Vagina (tissue), 2 donors: ENCODE measurements around the gene NUP210L. TPM values are rescaled to one million over a fixed set of nuclear protein-coding genes. Genes with fewer than 3 reads are reported as not detected.

Experiments
- DNase-seq, 2 donors: peaks; one replicate each; pipeline ENCODE4 v3.0.0-alpha.2; 2017; ENCODE audit errors: extremely low spot score in 2 of 2
- H3K27ac ChIP-seq: fragments of 200-600 bp; sonication (generic); one replicate; pipeline ENCODE4 v1.5.1; 2019
- H3K27me3 ChIP-seq: fragments of 200-600 bp; sonication (generic); one replicate; pipeline ENCODE4 v1.5.1; 2019
- H3K36me3 ChIP-seq, 2 donors: fragments of 200-600 bp; sonication (generic); one replicate each; pipeline ENCODE4 v1.5.1; 2017 to 2019
- H3K4me1 ChIP-seq: fragments of 200-600 bp; sonication (generic); one replicate; pipeline ENCODE4 v1.5.1; 2019
- H3K4me3 ChIP-seq, 2 donors: fragments of 200-600 bp; sonication (generic); 1 replicate in 1 of 2; 2 replicates in 1 of 2; pipeline ENCODE4 v1.5.1; 2016 to 2019
- H3K9me3 ChIP-seq: fragments of 200-600 bp; sonication (generic); one replicate; pipeline ENCODE4 v1.5.1; 2019
- POLR2A ChIP-seq, 2 donors: fragments of 450-650 bp; IDR thresholded peaks; one replicate each; pipeline ENCODE4 v1.6.1; 2017; ENCODE audit warnings: antibody characterized with exemption in 2 of 2, mild to moderate bottlenecking in 2 of 2, moderate library complexity in 2 of 2
- POLR2AphosphoS5 ChIP-seq, 2 donors: sonication (generic); formaldehyde crosslinking; IDR thresholded peaks; one replicate each; pipeline ENCODE4 v1.9.0; 2017; ENCODE audit warnings: antibody characterized with exemption in 2 of 2, mild to moderate bottlenecking in 2 of 2, low read depth in 1 of 2; ENCODE audit not compliant: insufficient read depth in 1 of 2
- intact Hi-C: fragments of 100-400 bp; cut with DNase I; formaldehyde crosslinking; loops from one replicate; pipeline ENCODE4 v1.15.1; 2023
- total RNA-seq: library from RNA; depleted of rRNA; stranded (reverse); fragments of >200 nt; gene quantifications from one replicate; pipeline ENCODE4 v1.2.3, GENCODE V29; 2016
- TF ChIP-seq, protein P1 (sequence below), 3 experiments: fragments of 450-650 bp in 2 of 3; fragments of 200-600 bp in 1 of 3; sonication (generic) in 1 of 3; IDR thresholded peaks; one replicate each; pipeline ENCODE4 v1.5.1; 2017 to 2019; ENCODE audit warnings: antibody characterized with exemption in 3 of 3, mild to moderate bottlenecking in 2 of 3, moderate library complexity in 2 of 3

The NUP210L gene
- total RNA-seq, 1 donor from 2014 or later = not detected

DNA sequence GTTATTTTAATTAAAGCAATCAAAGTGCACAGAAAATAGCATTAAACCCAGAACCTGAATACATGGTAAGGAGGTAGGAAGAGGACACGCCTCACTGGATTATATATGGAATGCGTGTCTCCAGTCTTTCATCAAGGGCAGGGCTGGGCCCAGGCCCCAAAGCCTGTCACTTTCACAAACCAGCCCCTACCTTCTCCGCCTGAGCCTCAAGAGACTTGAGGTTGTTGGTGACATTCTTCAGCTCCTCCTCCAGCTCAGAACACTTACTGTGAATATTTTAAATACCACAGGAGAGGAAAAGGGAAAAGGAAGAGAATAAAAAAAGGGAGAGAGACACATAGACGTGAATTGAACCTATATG, 16.3 kb upstream of the NUP210L start:
- no peak overlapping the region for H3K27ac ChIP-seq
- H3K4me1 ChIP-seq = peaks cover 8% of the 10 kb centered on the region
- no peaks in the 10 kb centered on the region for H3K9me3 ChIP-seq
- no peak overlapping the region for H3K4me3 ChIP-seq
- peaks cover 0 to 90% of the 10 kb centered on the region in 2 donors for H3K36me3 ChIP-seq
- DNase-seq = no peak
- intact Hi-C loops = no loop called here
- TF ChIP-seq POLR2A (IDR thresholded peaks at IDR 0.05) = no peak
- TF ChIP-seq, protein P1, sequence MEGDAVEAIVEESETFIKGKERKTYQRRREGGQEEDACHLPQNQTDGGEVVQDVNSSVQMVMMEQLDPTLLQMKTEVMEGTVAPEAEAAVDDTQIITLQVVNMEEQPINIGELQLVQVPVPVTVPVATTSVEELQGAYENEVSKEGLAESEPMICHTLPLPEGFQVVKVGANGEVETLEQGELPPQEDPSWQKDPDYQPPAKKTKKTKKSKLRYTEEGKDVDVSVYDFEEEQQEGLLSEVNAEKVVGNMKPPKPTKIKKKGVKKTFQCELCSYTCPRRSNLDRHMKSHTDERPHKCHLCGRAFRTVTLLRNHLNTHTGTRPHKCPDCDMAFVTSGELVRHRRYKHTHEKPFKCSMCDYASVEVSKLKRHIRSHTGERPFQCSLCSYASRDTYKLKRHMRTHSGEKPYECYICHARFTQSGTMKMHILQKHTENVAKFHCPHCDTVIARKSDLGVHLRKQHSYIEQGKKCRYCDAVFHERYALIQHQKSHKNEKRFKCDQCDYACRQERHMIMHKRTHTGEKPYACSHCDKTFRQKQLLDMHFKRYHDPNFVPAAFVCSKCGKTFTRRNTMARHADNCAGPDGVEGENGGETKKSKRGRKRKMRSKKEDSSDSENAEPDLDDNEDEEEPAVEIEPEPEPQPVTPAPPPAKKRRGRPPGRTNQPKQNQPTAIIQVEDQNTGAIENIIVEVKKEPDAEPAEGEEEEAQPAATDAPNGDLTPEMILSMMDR (IDR thresholded peaks at IDR 0.05) = no peak
- TF ChIP-seq POLR2AphosphoS5 (IDR thresholded peaks at IDR 0.05; ENCODE audit: insufficient read depth in 1 of 2, low read depth in 1 of 2) = no peak
- H3K27me3 ChIP-seq = no peaks in the 10 kb centered on the region

DNA sequence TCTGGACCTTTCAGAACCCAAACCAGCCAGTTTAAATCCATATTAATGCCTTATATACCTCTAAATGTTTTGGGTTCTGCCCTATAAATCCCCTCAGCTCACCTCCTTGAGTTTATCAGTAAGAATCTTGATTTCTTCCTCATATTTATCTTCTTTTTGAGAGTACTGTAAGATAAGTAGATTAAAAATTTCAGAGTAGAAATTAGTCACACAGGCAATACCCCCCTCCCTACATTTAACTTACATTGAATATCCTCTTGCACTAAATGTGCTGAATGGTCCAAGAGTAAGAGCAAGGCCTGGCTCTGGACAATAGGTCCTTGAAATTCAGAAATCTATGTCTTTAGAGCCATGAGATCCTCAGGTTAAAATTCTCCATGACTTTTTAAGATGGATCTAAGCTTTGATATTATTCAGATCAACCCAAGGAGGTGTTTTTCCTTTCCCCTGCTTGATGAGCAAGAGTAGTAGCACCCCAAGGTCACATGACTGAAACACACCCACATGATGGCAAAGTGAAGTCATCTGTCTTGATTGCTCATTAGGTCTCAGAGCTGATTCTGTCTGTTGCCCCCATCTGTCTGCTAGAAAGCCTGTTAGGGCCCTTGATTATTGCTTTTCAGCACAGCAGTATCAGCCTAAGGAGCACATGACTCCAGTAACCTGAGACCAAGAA, 15.8 kb upstream of the NUP210L start:
- no peak overlapping the region for H3K27ac ChIP-seq
- no peak for DNase-seq
- TF ChIP-seq POLR2AphosphoS5 (IDR thresholded peaks at IDR 0.05; ENCODE audit: insufficient read depth in 1 of 2, low read depth in 1 of 2) (no peak), POLR2A (IDR thresholded peaks at IDR 0.05) (no peak)
- TF ChIP-seq, protein P1 (IDR thresholded peaks at IDR 0.05) = no peak
- peaks cover 3% of the 10 kb centered on the region for H3K4me1 ChIP-seq
- no peaks in the 10 kb centered on the region for H3K27me3 ChIP-seq
- H3K4me3 ChIP-seq = no peak overlapping the region
- intact Hi-C loops = no loop called here
- H3K9me3 ChIP-seq = no peaks in the 10 kb centered on the region
- H3K36me3 ChIP-seq = peaks cover 0 to 92% of the 10 kb centered on the region in 2 donors

DNA sequence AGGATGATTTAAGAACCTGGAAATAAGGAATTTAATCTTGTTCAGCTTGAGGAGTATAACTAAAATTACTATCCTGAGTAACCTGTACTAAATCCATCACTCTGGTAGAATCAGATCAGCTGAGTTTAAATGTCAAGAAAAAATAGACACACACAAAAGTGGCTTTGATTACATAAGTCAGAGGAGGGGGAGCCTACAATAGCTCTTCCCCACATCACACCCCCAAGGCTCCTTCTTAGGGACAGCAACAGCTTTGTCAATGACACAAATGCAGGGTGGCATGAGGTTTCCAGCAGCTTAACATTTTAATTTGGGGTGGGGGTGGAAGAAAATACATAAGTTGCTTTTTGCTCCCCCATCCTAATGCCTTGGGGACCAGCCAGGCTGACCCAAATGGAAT, 12.6 kb upstream of the NUP210L start:
- intact Hi-C loops = no loop called here
- Histone ChIP-seq H3K27ac (no peak overlapping the region), H3K4me3 (no peak overlapping the region), H3K36me3 (peaks cover 0 to 94% of the 10 kb centered on the region in 2 donors), H3K4me1 (no peaks in the 10 kb centered on the region), H3K9me3 (no peaks in the 10 kb centered on the region), H3K27me3 (no peaks in the 10 kb centered on the region)
- TF ChIP-seq POLR2A (IDR thresholded peaks at IDR 0.05) (no peak), POLR2AphosphoS5 (IDR thresholded peaks at IDR 0.05; ENCODE audit: insufficient read depth in 1 of 2, low read depth in 1 of 2) (no peak)
- TF ChIP-seq, protein P1 (IDR thresholded peaks at IDR 0.05) = no peak
- DNase-seq = no peak

DNA sequence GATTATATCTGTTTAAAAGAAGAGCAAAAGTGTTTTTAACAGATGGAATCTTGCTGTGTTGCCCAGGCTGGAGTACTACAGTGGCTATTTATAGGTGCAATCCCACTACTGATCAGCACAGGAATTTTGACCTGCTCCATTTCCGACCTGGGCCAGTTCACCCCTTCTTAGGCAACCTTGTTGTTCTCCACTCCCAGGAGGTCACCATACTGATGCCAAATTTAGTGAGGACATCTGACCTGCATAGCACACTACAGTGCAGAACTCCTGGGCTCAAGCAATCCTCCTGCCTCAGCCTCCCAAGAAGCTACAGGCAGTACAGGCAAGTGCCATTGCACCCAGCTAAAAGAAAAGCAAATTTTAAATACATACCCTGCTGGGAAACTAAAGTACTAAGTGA, 11.3 kb upstream of the NUP210L start:
- peaks cover 0 to 88% of the 10 kb centered on the region in 2 donors for H3K36me3 ChIP-seq
- no peaks in the 10 kb centered on the region for H3K27me3 ChIP-seq
- no peak overlapping the region for H3K27ac ChIP-seq
- intact Hi-C loops = no loop called here
- TF ChIP-seq, protein P1 (IDR thresholded peaks at IDR 0.05) = no peak
- TF ChIP-seq POLR2AphosphoS5 (IDR thresholded peaks at IDR 0.05; ENCODE audit: insufficient read depth in 1 of 2, low read depth in 1 of 2) = no peak
- no peak for TF ChIP-seq POLR2A (IDR thresholded peaks at IDR 0.05)
- DNase-seq = no peak
- H3K9me3 ChIP-seq = no peaks in the 10 kb centered on the region
- H3K4me1 ChIP-seq = no peaks in the 10 kb centered on the region
- H3K4me3 ChIP-seq = no peak overlapping the region

DNA sequence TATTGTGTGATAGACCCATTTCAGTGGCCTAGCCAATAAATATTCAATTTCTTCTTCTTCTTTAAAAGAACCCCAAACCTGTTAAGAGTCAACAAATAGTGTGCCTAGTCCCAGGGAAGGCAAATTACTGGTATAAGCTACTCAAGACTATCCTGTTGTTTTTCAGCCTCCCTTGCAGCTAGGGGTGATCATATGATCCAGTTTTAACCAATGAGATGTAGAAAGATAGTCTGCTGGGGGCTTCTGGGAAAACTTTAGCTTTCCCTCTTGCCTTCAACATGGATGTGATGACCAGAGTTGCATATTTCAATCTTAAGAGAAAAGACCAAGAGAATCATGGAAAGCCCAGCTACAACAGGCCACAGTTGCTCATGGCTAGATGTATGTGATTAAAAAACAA, 4.7 kb upstream of the NUP210L start:
- Histone ChIP-seq H3K27ac (peak overlapping the region; percentile 39), H3K36me3 (peaks cover 0 to 62% of the 10 kb centered on the region in 2 donors)

More for the DNA sequence above, 4.7 kb upstream of the NUP210L start:
- Histone ChIP-seq H3K27me3 (no peaks in the 10 kb centered on the region), H3K4me3 (no peak overlapping the region), H3K4me1 (peaks cover 12% of the 10 kb centered on the region), H3K9me3 (no peaks in the 10 kb centered on the region)
- TF ChIP-seq, protein P1 (IDR thresholded peaks at IDR 0.05) = no peak
- no peak for TF ChIP-seq POLR2A (IDR thresholded peaks at IDR 0.05)
- TF ChIP-seq POLR2AphosphoS5 (IDR thresholded peaks at IDR 0.05; ENCODE audit: insufficient read depth in 1 of 2, low read depth in 1 of 2) = no peak
- DNase-seq = no peak
- intact Hi-C loops = no loop called here
